IPS-20b (cell line): ENCODE measurements around the gene RAD51B.
"Not testable (repeated sequence)": the region's sequence is repeated elsewhere in the genome, so short reads cannot be mapped to it uniquely, and the experiment has no call there.

Experiments used
- H3K27ac ChIP-seq: one replicate; pipeline ENCODE4 v1.5.1; 2013; ENCODE audit warnings: low read length
- H3K27me3 ChIP-seq: 2 replicates; pipeline ENCODE4 v1.6.1; 2013; ENCODE audit warnings: mild to moderate bottlenecking, low read length, inconsistent platforms; ENCODE audit not compliant: insufficient read depth
- H3K36me3 ChIP-seq: 2 replicates; pipeline ENCODE4 v1.6.1; 2013; ENCODE audit warnings: low read depth, mild to moderate bottlenecking, inconsistent platforms, low read length, moderate library complexity; ENCODE audit not compliant: insufficient read depth
- H3K4me1 ChIP-seq: 2 replicates; pipeline ENCODE4 v1.6.1; 2013; ENCODE audit warnings: mild to moderate bottlenecking, control low read depth, inconsistent platforms, low read length, moderate library complexity; ENCODE audit not compliant: insufficient read depth
- H3K4me3 ChIP-seq: 2 replicates; pipeline ENCODE4 v1.5.1; 2013; ENCODE audit warnings: mild to moderate bottlenecking, low read length, inconsistent platforms
- H3K9ac ChIP-seq: 2 replicates; pipeline ENCODE4 v1.6.1; 2013; ENCODE audit warnings: low read depth, mild to moderate bottlenecking, inconsistent platforms, low read length, moderate library complexity
- H3K9me3 ChIP-seq: 2 replicates; pipeline ENCODE4 v1.6.1; 2013; ENCODE audit warnings: mild to moderate bottlenecking, low read depth, low read length, inconsistent platforms; ENCODE audit not compliant: insufficient read depth

The RAD51B gene

GRCh38 chr14:68020493-68020892 is 200.9 kb downstream of the RAD51B start:
- Histone ChIP-seq H3K9ac (no peak overlapping the region), H3K9me3 (no peaks in the 10 kb centered on the region; the same call in none of the 2 replicates), H3K4me1 (peaks cover 5% of the 10 kb centered on the region; the same call in 1 of the 2 replicates), H3K36me3 (no peaks in the 10 kb centered on the region), H3K27me3 (no peaks in the 10 kb centered on the region), H3K27ac (no peak overlapping the region), H3K4me3 (no peak overlapping the region)

GRCh38 chr14:68020999-68021663 is 201.6 kb downstream of the RAD51B start:
- Histone ChIP-seq H3K4me1 (peaks cover 5% of the 10 kb centered on the region; the same call in 1 of the 2 replicates), H3K9ac (no peak overlapping the region), H3K9me3 (no peaks in the 10 kb centered on the region; the same call in 1 of the 2 replicates), H3K27ac (no peak overlapping the region), H3K36me3 (no peaks in the 10 kb centered on the region), H3K4me3 (no peak overlapping the region), H3K27me3 (no peaks in the 10 kb centered on the region)

- peaks cover 11% of the 10 kb centered on the region for H3K9me3 ChIP-seq
- no peak overlapping the region for H3K4me3 ChIP-seq
- no peak overlapping the region for H3K27ac ChIP-seq
- H3K9ac ChIP-seq: no peak overlapping the region
- no peaks in the 10 kb centered on the region for H3K27me3 ChIP-seq
- no peaks in the 10 kb centered on the region for H3K36me3 ChIP-seq
- H3K4me1 ChIP-seq: no peaks in the 10 kb centered on the region
Measured at GRCh38 chr14:68027276-68027675, 207.7 kb downstream of the RAD51B start.

GRCh38 chr14:68028075-68028474 is 208.5 kb downstream of the RAD51B start:
- H3K4me1 ChIP-seq: no peaks in the 10 kb centered on the region
- no peaks in the 10 kb centered on the region for H3K36me3 ChIP-seq
- H3K27ac ChIP-seq: no peak overlapping the region
- H3K4me3 ChIP-seq: no peak overlapping the region
- H3K9me3 ChIP-seq: peaks cover 11% of the 10 kb centered on the region
- H3K9ac ChIP-seq: no peak overlapping the region
- no peaks in the 10 kb centered on the region for H3K27me3 ChIP-seq

GRCh38 chr14:68031011-68031410 is 211.4 kb downstream of the RAD51B start:
- H3K27me3 ChIP-seq, H3K9ac ChIP-seq, H3K27ac ChIP-seq, H3K4me3 ChIP-seq, H3K36me3 ChIP-seq, H3K4me1 ChIP-seq: not testable (repeated sequence)
- peaks cover 11% of the 10 kb centered on the region; the same call in 1 of the 2 replicates for H3K9me3 ChIP-seq

- Histone ChIP-seq H3K9ac (no peak overlapping the region), H3K4me3 (no peak overlapping the region), H3K27ac (no peak overlapping the region), H3K9me3 (peaks cover 11% of the 10 kb centered on the region; the same call in 1 of the 2 replicates), H3K36me3 (no peaks in the 10 kb centered on the region), H3K27me3 (no peaks in the 10 kb centered on the region), H3K4me1 (no peaks in the 10 kb centered on the region; the same call in 1 of the 2 replicates)
Measured at GRCh38 chr14:68032154-68032553, 212.6 kb downstream of the RAD51B start.

GRCh38 chr14:68033336-68033932 is 213.9 kb downstream of the RAD51B start:
- Histone ChIP-seq H3K9ac (no peak overlapping the region), H3K36me3 (no peaks in the 10 kb centered on the region), H3K4me3 (no peak overlapping the region), H3K9me3 (peaks cover 11% of the 10 kb centered on the region; the same call in 1 of the 2 replicates), H3K4me1 (no peaks in the 10 kb centered on the region; the same call in 1 of the 2 replicates), H3K27ac (no peak overlapping the region), H3K27me3 (no peaks in the 10 kb centered on the region)

- Histone ChIP-seq H3K4me3 (no peak overlapping the region), H3K9ac (no peak overlapping the region), H3K36me3 (no peaks in the 10 kb centered on the region), H3K27ac (no peak overlapping the region), H3K27me3 (no peaks in the 10 kb centered on the region), H3K9me3 (0 out of 2 replicates have a peak, but pooled peaks cover 10% of the 10 kb centered on the region), H3K4me1 (peaks cover 1% of the 10 kb centered on the region; the same call in 1 of the 2 replicates)
Measured at GRCh38 chr14:68034896-68035295, 215.3 kb downstream of the RAD51B start.

GRCh38 chr14:68036202-68036601 is 216.6 kb downstream of the RAD51B start:
- no peaks in the 10 kb centered on the region for H3K27me3 ChIP-seq
- H3K27ac ChIP-seq: no peak overlapping the region
- peaks cover 14% of the 10 kb centered on the region for H3K4me1 ChIP-seq
- no peak overlapping the region for H3K9ac ChIP-seq
- no peaks in the 10 kb centered on the region for H3K36me3 ChIP-seq
- 0 out of 2 replicates have a peak, but pooled peaks cover 3% of the 10 kb centered on the region for H3K9me3 ChIP-seq
- H3K4me3 ChIP-seq: no peak overlapping the region

- no peaks in the 10 kb centered on the region for H3K9me3 ChIP-seq
- H3K27me3 ChIP-seq: no peaks in the 10 kb centered on the region
- H3K4me3 ChIP-seq: no peak overlapping the region
- H3K27ac ChIP-seq: no peak overlapping the region
- peaks cover 45% of the 10 kb centered on the region for H3K4me1 ChIP-seq
- H3K9ac ChIP-seq: no peak overlapping the region
- H3K36me3 ChIP-seq: no peaks in the 10 kb centered on the region
Measured at GRCh38 chr14:68039593-68039992, 220.0 kb downstream of the RAD51B start.

GRCh38 chr14:68040633-68041369 is 221.2 kb downstream of the RAD51B start:
- peak overlapping the region; percentile 47; the same call in 1 of the 2 replicates for H3K4me3 ChIP-seq
- no peaks in the 10 kb centered on the region for H3K36me3 ChIP-seq
- peaks cover 45% of the 10 kb centered on the region for H3K4me1 ChIP-seq
- no peaks in the 10 kb centered on the region for H3K27me3 ChIP-seq
- H3K9ac ChIP-seq: peak overlapping the region; percentile 40; the same call in 1 of the 2 replicates
- no peaks in the 10 kb centered on the region for H3K9me3 ChIP-seq
- no peak overlapping the region for H3K27ac ChIP-seq
